ENCODE data around the gene DCTN1. TPM values are rescaled to one million over a fixed set of nuclear protein-coding genes. Genes with fewer than 3 reads are reported as not detected.

Gene DCTN1
- total and polyA plus RNA-seq, 4 donors: 69.9 to 142 (median 104) TPM

DNA sequence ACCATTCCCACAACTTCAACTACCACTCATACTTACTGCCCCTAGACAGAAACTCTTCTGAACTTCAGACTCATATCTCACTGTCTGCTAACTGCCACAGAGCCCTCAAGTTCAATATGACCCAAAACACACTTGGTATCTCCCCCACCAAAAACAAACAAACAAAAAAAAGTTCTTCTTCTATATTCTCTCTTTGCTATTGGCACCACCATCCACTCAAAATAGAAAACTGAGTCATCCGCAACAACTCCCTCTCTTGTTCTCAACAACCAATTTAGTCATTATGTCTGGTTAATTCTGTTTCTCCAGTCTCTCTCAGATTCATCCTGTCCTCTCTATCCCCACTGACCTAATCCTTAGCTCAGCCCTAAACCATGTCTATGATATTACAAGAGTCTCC, 7.2 kb upstream of the DCTN1 start:
- Histone ChIP-seq H3K4me1 (ENCODE audit: control insufficient read depth in 5 of 5, insufficient read depth in 5 of 5, low read length in 5 of 5) (peaks cover 5 to 50% (median 15%) of the 10 kb centered on the region in 5 donors), H3K9me3 (ENCODE audit: control insufficient read depth in 4 of 4, insufficient read depth in 3 of 4, low read length in 3 of 4) (no peaks in the 10 kb centered on the region), H3K36me3 (ENCODE audit: control insufficient read depth in 4 of 4, insufficient read depth in 4 of 4, low read length in 4 of 4) (peaks cover 0 to 6% (median 3%) of the 10 kb centered on the region in 4 donors), H3K9ac (ENCODE audit: insufficient read depth in 1 of 2, low read length in 2 of 2) (no peak overlapping the region), H3K27me3 (ENCODE audit: control insufficient read depth in 3 of 3, insufficient read depth in 3 of 3, low read length in 2 of 3) (no peaks in the 10 kb centered on the region), H3K4me3 (no peak overlapping the region), H3K27ac (ENCODE audit: low read depth in 1 of 2, low read length in 1 of 2) (peak overlapping the region in 1 of 2 donors; percentile 91)
- no peak for ATAC-seq (ENCODE audit: insufficient read depth, low FRiP score)
- no peak for TF ChIP-seq CTCF (IDR thresholded peaks at IDR 0.05; ENCODE audit: control extremely low read depth, extremely low read depth)
- WGBS, 2 donors: 83 to 100% methylated on average over 1 of the region's 1 CpG
- no peak for DNase-seq

DNA sequence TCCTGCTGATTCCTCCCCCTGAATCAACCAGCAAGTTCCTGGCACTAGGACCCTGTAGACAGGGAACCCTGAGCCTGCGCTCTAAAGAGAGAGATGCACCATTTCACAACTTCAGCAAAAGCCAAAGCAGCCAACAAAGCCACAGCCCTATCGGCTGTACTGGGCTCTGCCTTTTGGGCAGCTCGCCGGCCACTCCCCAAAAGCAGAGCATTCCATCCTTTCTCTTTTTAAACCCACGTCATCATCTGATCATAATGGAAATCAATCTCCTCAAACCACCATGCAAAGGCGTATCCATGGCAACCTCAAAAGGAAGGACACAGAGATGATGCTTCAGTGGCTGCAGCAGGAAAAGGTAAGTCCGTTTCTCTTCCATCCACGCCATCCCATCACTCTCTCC, 5.3 kb upstream of the DCTN1 start:
- Histone ChIP-seq H3K36me3 (ENCODE audit: control insufficient read depth in 4 of 4, insufficient read depth in 4 of 4, low read length in 4 of 4) (peaks cover 0 to 9% (median 3%) of the 10 kb centered on the region in 4 donors), H3K9ac (ENCODE audit: insufficient read depth in 1 of 2, low read length in 2 of 2) (no peak overlapping the region), H3K9me3 (ENCODE audit: control insufficient read depth in 4 of 4, insufficient read depth in 3 of 4, low read length in 3 of 4) (no peaks in the 10 kb centered on the region), H3K4me1 (ENCODE audit: control insufficient read depth in 5 of 5, insufficient read depth in 5 of 5, low read length in 5 of 5) (peaks cover 7 to 57% (median 14%) of the 10 kb centered on the region in 5 donors), H3K27ac (ENCODE audit: low read depth in 1 of 2, low read length in 1 of 2) (no peak overlapping the region), H3K4me3 (no peak overlapping the region), H3K27me3 (ENCODE audit: control insufficient read depth in 3 of 3, insufficient read depth in 3 of 3, low read length in 2 of 3) (no peaks in the 10 kb centered on the region)
- ATAC-seq (ENCODE audit: insufficient read depth, low FRiP score) (peak; percentile 33), DNase-seq (no peak)
- TF ChIP-seq CTCF (IDR thresholded peaks at IDR 0.05; ENCODE audit: control extremely low read depth, extremely low read depth): no peak
- 72 to 77% methylated on average over 8 of the region's 8 CpGs for WGBS, 2 donors

DNA sequence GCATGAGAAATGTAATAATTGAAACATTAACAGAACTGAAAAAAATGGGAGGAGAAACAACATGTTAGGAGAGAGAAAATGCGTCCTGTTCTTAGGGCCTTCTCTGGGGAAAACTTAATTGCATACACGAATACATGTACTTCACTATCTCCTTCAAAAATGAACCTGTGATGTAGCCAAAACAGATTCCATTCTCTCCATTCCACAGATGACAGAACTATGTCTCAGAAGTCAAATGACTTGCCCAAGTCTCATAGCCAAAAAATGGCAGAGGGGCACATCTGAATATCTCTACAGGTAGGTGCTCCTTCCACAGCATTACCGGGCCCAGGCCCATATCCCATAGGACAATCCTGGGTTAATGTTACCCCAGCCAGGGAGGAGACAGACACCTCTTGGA, 3.9 kb upstream of the DCTN1 start:
- DNase-seq: no peak
- no peak overlapping the region for H3K27ac ChIP-seq (ENCODE audit: low read depth in 1 of 2, low read length in 1 of 2)
- peaks cover 9 to 46% (median 15%) of the 10 kb centered on the region in 5 donors for H3K4me1 ChIP-seq (ENCODE audit: control insufficient read depth in 5 of 5, insufficient read depth in 5 of 5, low read length in 5 of 5)
- H3K27me3 ChIP-seq (ENCODE audit: control insufficient read depth in 3 of 3, insufficient read depth in 3 of 3, low read length in 2 of 3): no peaks in the 10 kb centered on the region
- 63 to 82% methylated on average over 3 of the region's 3 CpGs for WGBS, 2 donors
- no peak for ATAC-seq (ENCODE audit: insufficient read depth, low FRiP score)
- no peak overlapping the region for H3K4me3 ChIP-seq
- H3K9me3 ChIP-seq (ENCODE audit: control insufficient read depth in 4 of 4, insufficient read depth in 3 of 4, low read length in 3 of 4): no peaks in the 10 kb centered on the region
- no peak overlapping the region for H3K9ac ChIP-seq (ENCODE audit: insufficient read depth in 1 of 2, low read length in 2 of 2)
- no peak for TF ChIP-seq CTCF (IDR thresholded peaks at IDR 0.05; ENCODE audit: control extremely low read depth, extremely low read depth)
- H3K36me3 ChIP-seq (ENCODE audit: control insufficient read depth in 4 of 4, insufficient read depth in 4 of 4, low read length in 4 of 4): peaks cover 0 to 10% (median 3%) of the 10 kb centered on the region in 4 donors

DNA sequence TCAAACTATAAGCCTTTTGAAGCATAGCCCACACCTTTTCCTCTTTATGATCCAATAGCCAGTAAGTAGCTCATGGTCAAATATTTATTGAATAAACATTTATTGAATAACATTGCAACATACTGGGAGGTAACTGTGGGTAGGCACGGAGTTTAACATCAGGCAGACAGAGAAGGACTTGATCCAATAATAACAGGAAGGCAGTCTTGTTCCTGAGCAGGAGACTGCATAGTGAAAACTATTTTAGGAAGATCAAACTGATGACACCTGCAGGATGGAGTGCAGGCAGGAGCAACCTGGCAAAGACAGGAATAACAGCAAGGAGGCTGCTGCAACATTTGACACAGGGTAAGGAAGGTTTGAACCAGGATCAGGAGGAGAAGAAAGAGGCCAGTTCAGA, 3.1 kb upstream of the DCTN1 start:
- 24 to 43% methylated on average over 1 of the region's 1 CpG for WGBS, 2 donors
- no peak overlapping the region for H3K9ac ChIP-seq (ENCODE audit: insufficient read depth in 1 of 2, low read length in 2 of 2)

More for the DNA sequence above, 3.1 kb upstream of the DCTN1 start:
- Histone ChIP-seq H3K27ac (ENCODE audit: low read depth in 1 of 2, low read length in 1 of 2) (peak overlapping the region; percentile 49 to 75), H3K27me3 (ENCODE audit: control insufficient read depth in 3 of 3, insufficient read depth in 3 of 3, low read length in 2 of 3) (no peaks in the 10 kb centered on the region), H3K36me3 (ENCODE audit: control insufficient read depth in 4 of 4, insufficient read depth in 4 of 4, low read length in 4 of 4) (peaks cover 0 to 14% (median 3%) of the 10 kb centered on the region in 4 donors), H3K4me1 (ENCODE audit: control insufficient read depth in 5 of 5, insufficient read depth in 5 of 5, low read length in 5 of 5) (peaks cover 9 to 38% (median 15%) of the 10 kb centered on the region in 5 donors), H3K4me3 (no peak overlapping the region), H3K9me3 (ENCODE audit: control insufficient read depth in 4 of 4, insufficient read depth in 3 of 4, low read length in 3 of 4) (no peaks in the 10 kb centered on the region)
- TF ChIP-seq CTCF (IDR thresholded peaks at IDR 0.05; ENCODE audit: control extremely low read depth, extremely low read depth): no peak
- DNase-seq: peak in 1 of 3 donors; percentile 17
- peak; percentile 42 for ATAC-seq (ENCODE audit: insufficient read depth, low FRiP score)

Measured in lung (tissue), 12 donors.